Adrenal gland (tissue), 12 donors: ENCODE results near the gene BANF2. TPM values are rescaled to one million over a fixed set of nuclear protein-coding genes. Genes with fewer than 3 reads are reported as not detected.

Experiments used
- DNase-seq, 7 donors: peaks; one replicate each; pipeline ENCODE4 v3.0.0-alpha.2; 2019 to 2020
- H3K27ac ChIP-seq, 5 donors: fragments of 200-600 bp; sonication (generic) in 4 of 5; 1 replicate in 3 of 5; 2 replicates in 2 of 5; pipeline versions ENCODE4 v1.5.1 to v1.8.0; 2016 to 2020; ENCODE audit warnings: mild to moderate bottlenecking in 1 of 5
- H3K27me3 ChIP-seq: fragments of 200-600 bp; 2 replicates; pipeline ENCODE4 v1.8.0; 2021
- H3K36me3 ChIP-seq, 2 donors: fragments of 200-600 bp; replicated peaks in 1 of 2; 1 replicate in 1 of 2; 2 replicates in 1 of 2; pipeline versions ENCODE4 v1.5.1 to v1.8.0; 2018 to 2022
- H3K4me1 ChIP-seq, 2 donors: fragments of 200-600 bp; replicated peaks in 1 of 2; 1 replicate in 1 of 2; 2 replicates in 1 of 2; pipeline versions ENCODE4 v1.5.1 to v1.8.0; 2018 to 2021
- H3K4me3 ChIP-seq, 4 donors: fragments of 200-600 bp; sonication (generic) in 3 of 4; one replicate each; pipeline ENCODE4 v1.5.1; 2016 to 2018
- H3K9me3 ChIP-seq, 3 donors: fragments of 200-600 bp; sonication (generic) in 1 of 3; replicated peaks in 1 of 3; 1 replicate in 2 of 3; 2 replicates in 1 of 3; pipeline versions ENCODE4 v1.5.1 to v1.8.0; 2016 to 2021
- POLR2A ChIP-seq, 2 donors: fragments of 450-650 bp; IDR thresholded peaks; one replicate each; pipeline ENCODE4 v1.6.1; 2017; ENCODE audit warnings: antibody characterized with exemption in 2 of 2, mild to moderate bottlenecking in 2 of 2, moderate library complexity in 1 of 2
- WGBS, 4 donors: extraction: QIAGEN DNeasy Blood & Tissue Kit in 2 of 4; methylation state at CpG; one replicate each; pipeline versions ENCODE4 v1.1.5 to v1.1.7; 2013 to 2017; 5-methylcytosine and 5-hydroxymethylcytosine counted together
- intact Hi-C, 2 donors: fragments of 100-400 bp; cut with DNase I; formaldehyde crosslinking; loops; one replicate each; pipeline versions ENCODE4 v1.14.1 to v1.15.0; 2022 to 2023
- polyA plus RNA-seq, 3 donors: library from polyadenylated mRNA; stranded (reverse); fragments of 200-250 nt in 2 of 3; fragments of 350-450 nt in 1 of 3; fragmentation: Illumina TruSeq in 1 of 3; extraction: RNeasy Lipid Tissue Mini Kit (QIAGEN cat#74804) in 1 of 3; gene quantifications; one replicate each; pipeline ENCODE4 v1.2.3, GENCODE V29; 2013 to 2014
- total RNA-seq, 9 donors: library from RNA; depleted of rRNA in 4 of 9; stranded (reverse); fragments of >200 nt in 4 of 9; fragments of 120-200 nt in 1 of 9; fragmentation: NEBNext Ultra II Directional in 1 of 9; extraction: Animal tissue kit (Norgen Biotek cat#: 25700) in 1 of 9; gene quantifications; one replicate each; pipeline versions ENCODE4 v1.1.0 to v1.2.4, GENCODE V29; 2013 to 2023
- TF ChIP-seq, protein P1 (sequence below), 6 experiments: fragments of 450-650 bp in 4 of 6; fragments of 200-600 bp in 2 of 6; sonication (generic) in 1 of 6; IDR thresholded peaks; 1 replicate in 5 of 6; 2 replicates in 1 of 6; pipeline versions ENCODE4 v1.5.1 to v1.8.0; 2016 to 2021; ENCODE audit warnings: antibody characterized with exemption in 6 of 6, mild to moderate bottlenecking in 2 of 6, moderate library complexity in 1 of 6
- donor health status: healthy with polysubstance abuse.
- donor health status: Bipolar disorder and iron deficiency.
- donor health status: DM: yes; HTN: yes; CAD: no.
- donor health status: DM: no; HTN: no; CAD: no.
- donor health status: DM: no; HTN: no; CAD: no.
- donor health status: DM: yes; HTN: yes; CAD: no.

Gene BANF2
- total and polyA plus RNA-seq, 12 donors, result not detected

DNA sequence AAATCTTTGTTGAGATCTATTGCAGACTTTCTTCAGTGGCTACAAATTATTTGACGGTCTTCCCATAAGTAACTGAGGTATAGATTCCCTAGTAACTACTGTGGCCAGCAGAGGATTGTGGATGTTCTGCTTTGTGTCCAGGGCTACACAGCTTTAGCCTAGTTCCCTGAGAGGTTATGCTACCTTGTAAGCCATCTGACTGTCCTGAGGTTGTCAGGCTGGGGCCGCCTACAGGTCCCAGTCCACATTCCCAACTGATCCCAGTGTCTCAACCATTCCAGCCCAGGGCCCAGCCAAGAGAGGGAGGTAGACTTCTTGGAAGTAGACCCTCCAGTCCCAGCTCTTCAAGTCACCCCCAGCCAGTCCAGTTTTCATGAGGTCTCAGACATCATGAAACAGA is 57.7 kb downstream of the BANF2 start:
- intact Hi-C loops, result no loop called here
- TF ChIP-seq POLR2A (IDR thresholded peaks at IDR 0.05), result no peak
- TF ChIP-seq, protein P1, sequence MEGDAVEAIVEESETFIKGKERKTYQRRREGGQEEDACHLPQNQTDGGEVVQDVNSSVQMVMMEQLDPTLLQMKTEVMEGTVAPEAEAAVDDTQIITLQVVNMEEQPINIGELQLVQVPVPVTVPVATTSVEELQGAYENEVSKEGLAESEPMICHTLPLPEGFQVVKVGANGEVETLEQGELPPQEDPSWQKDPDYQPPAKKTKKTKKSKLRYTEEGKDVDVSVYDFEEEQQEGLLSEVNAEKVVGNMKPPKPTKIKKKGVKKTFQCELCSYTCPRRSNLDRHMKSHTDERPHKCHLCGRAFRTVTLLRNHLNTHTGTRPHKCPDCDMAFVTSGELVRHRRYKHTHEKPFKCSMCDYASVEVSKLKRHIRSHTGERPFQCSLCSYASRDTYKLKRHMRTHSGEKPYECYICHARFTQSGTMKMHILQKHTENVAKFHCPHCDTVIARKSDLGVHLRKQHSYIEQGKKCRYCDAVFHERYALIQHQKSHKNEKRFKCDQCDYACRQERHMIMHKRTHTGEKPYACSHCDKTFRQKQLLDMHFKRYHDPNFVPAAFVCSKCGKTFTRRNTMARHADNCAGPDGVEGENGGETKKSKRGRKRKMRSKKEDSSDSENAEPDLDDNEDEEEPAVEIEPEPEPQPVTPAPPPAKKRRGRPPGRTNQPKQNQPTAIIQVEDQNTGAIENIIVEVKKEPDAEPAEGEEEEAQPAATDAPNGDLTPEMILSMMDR (IDR thresholded peaks at IDR 0.05), result no peak
- 90 to 95% (median 93%) methylated on average over 2 of the region's 2 CpGs for WGBS, 4 donors
- Histone ChIP-seq H3K4me3 (no peak overlapping the region), H3K4me1 (no peaks in the 10 kb centered on the region), H3K36me3 (no peaks in the 10 kb centered on the region), H3K27ac (no peak overlapping the region), H3K9me3 (no peaks in the 10 kb centered on the region), H3K27me3 (no peaks in the 10 kb centered on the region)
- no peak for DNase-seq

DNA sequence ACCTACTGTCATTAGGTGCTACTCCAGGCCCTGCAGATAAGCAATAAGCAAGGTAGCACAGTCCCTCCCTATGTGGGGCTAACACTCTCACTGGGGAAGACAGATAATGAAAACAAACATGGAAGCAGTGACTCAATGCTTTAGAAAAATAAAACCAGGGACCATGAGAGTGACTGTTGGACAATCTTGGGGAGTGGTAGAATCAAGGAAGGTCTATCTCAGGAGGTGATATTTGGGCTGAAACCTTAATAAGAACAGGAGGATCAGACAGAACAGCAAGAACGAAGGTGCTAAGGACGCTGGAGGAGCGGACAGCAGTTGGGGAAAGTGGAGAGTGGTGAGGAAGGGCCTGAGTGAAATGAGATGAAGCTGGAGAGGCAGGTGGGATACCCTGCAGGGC is 58.2 kb downstream of the BANF2 start:
- H3K4me3 ChIP-seq, result no peak overlapping the region
- DNase-seq, result no peak
- H3K27ac ChIP-seq, result no peak overlapping the region
- H3K4me1 ChIP-seq, result no peaks in the 10 kb centered on the region
- no peaks in the 10 kb centered on the region for H3K27me3 ChIP-seq
- 73 to 95% (median 88%) methylated on average over 3 of the region's 3 CpGs for WGBS, 4 donors
- TF ChIP-seq POLR2A (IDR thresholded peaks at IDR 0.05), result no peak
- TF ChIP-seq, protein P1 (IDR thresholded peaks at IDR 0.05), result no peak
- H3K36me3 ChIP-seq, result no peaks in the 10 kb centered on the region
- H3K9me3 ChIP-seq, result no peaks in the 10 kb centered on the region
- intact Hi-C loops, result no loop called here

DNA sequence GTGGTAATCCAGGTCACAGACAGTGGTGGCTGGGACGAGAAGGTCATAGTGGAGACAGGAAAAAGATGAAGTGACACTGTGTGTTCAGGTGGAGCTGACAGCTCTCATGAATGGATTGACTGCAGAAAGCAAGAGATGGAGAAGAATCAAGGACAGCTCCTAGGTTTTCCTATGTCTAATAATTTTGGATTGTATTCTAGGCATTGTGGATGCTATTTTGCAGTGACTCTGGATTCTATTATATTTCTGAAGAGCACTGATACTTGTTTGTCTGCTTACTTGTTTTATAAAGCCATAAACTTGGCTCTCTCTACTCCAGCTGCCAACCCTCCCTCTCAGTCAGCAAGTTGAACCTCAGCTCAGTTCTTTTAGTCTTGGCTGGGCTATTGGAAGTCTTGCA is 58.7 kb downstream of the BANF2 start:
- no peak for DNase-seq
- Histone ChIP-seq H3K9me3 (no peaks in the 10 kb centered on the region), H3K4me3 (no peak overlapping the region), H3K36me3 (no peaks in the 10 kb centered on the region), H3K27me3 (no peaks in the 10 kb centered on the region), H3K27ac (no peak overlapping the region), H3K4me1 (no peaks in the 10 kb centered on the region)
- no peak for TF ChIP-seq POLR2A (IDR thresholded peaks at IDR 0.05)
- TF ChIP-seq, protein P1 (IDR thresholded peaks at IDR 0.05), result no peak
- WGBS, 4 donors, result 88 to 100% (median 99%) methylated on average over 1 of the region's 1 CpG
- intact Hi-C loops, result no loop called here

DNA sequence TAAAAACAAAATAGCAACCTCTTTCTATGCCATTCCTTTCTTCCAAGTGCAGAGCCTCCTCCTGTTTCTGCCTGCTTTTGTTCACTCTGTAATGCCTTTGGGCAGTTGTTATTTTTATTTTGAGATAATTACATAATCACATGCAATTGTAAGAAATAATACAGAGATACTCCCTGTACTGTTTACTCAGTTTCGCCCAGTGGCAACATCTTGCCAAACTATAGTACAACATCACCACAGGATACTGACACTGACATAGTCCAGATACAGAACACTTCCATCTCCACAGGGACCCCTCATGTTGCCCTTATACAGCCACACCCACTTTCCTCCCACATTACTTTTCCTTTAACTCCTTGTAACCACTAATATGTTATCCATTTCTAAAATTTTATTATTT is 59.7 kb downstream of the BANF2 start:
- Histone ChIP-seq H3K9me3 (no peaks in the 10 kb centered on the region), H3K27ac (no peak overlapping the region), H3K36me3 (no peaks in the 10 kb centered on the region), H3K27me3 (no peaks in the 10 kb centered on the region), H3K4me1 (no peaks in the 10 kb centered on the region), H3K4me3 (no peak overlapping the region)
- no peak for DNase-seq
- 79 to 89% (median 83%) methylated on average over 1 of the region's 1 CpG for WGBS, 4 donors
- TF ChIP-seq POLR2A (IDR thresholded peaks at IDR 0.05), result no peak
- TF ChIP-seq, protein P1 (IDR thresholded peaks at IDR 0.05), result no peak
- intact Hi-C loops, result no loop called here
